ENCODE data around the gene THBS2.

THBS2 gene

DNA sequence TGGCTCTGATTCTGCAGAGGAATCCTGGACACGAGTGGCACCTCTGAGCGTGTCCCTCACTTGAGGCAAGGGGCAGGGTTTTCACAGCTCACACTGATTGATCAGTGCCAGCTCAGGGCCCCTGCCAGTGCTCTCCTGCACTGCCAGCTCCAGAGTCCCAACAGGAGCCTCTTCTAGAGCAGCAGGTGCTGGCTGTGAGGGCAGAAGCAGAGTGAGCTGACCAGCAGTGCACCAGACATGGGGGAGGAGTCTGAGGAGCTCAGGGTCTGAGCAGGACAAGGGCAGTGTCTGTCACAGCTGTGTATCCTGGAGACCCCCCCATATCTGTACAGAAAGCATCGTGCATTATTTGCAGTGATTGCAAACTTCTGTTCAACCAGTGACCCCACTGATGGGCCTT, 31.5 kb upstream of the THBS2 start:
- Histone ChIP-seq H2BK15ac (ENCODE audit: low read depth, poor library complexity, severe bottlenecking) (no peak overlapping the region), H2BK120ac (ENCODE audit: low read depth, low read length) (no peak overlapping the region), H3K27me3 (ENCODE audit: control insufficient read depth in 1 of 2, insufficient read depth in 1 of 2, low read length in 2 of 2) (no peaks in the 10 kb centered on the region), H3K23ac (ENCODE audit: low read length in 2 of 2) (peak overlapping the region in 1 of 2 experiments; percentile 51), H3K4ac (ENCODE audit: low read depth in 1 of 2, low read length in 2 of 2) (no peak overlapping the region), H3K4me3 (ENCODE audit: insufficient read depth in 1 of 2, low read depth in 1 of 2, low read length in 2 of 2) (no peak overlapping the region), H4K8ac (ENCODE audit: low read length) (no peak overlapping the region), H3K18ac (ENCODE audit: low read depth in 1 of 2, low read length in 2 of 2) (no peak overlapping the region), H3K4me1 (ENCODE audit: control insufficient read depth, insufficient read depth, low read depth, low read length) (peaks cover 11% of the 10 kb centered on the region), H3K14ac (ENCODE audit: low read length in 2 of 2) (no peak overlapping the region), H2AK5ac (ENCODE audit: low read length, severe bottlenecking) (no peak overlapping the region), H3K79me1 (replicated peaks; ENCODE audit: low read length, poor library complexity, severe bottlenecking) (no peaks in the 10 kb centered on the region), H2AFZ (ENCODE audit: low read depth, low read length) (no peak overlapping the region), H3K36me3 (ENCODE audit: control insufficient read depth in 1 of 2, insufficient read depth in 2 of 2, low read depth in 1 of 2, low read length in 2 of 2) (no peaks in the 10 kb centered on the region), H4K91ac (ENCODE audit: low read length) (no peak overlapping the region), H3K27ac (ENCODE audit: low read length, poor library complexity, severe bottlenecking) (no peak overlapping the region), H3K9ac (ENCODE audit: low read length) (no peak overlapping the region), H2BK12ac (ENCODE audit: low read length in 2 of 2) (no peak overlapping the region), H3K4me2 (ENCODE audit: low read length, poor library complexity, severe bottlenecking) (no peak overlapping the region), H2BK5ac (ENCODE audit: low read depth, low read length, poor library complexity, severe bottlenecking) (no peak overlapping the region), H3K9me3 (ENCODE audit: control insufficient read depth, low read length) (no peaks in the 10 kb centered on the region)
- WGBS = 83% methylated on average over 3 of the region's 3 CpGs
- DNase-seq = no peak

GRCh38 chr6:169283924-169284323, 30.3 kb upstream of the THBS2 start:
- no peak overlapping the region for H3K4me3 ChIP-seq (ENCODE audit: insufficient read depth in 1 of 2, low read depth in 1 of 2, low read length in 2 of 2)
- no peak overlapping the region for H2AFZ ChIP-seq (ENCODE audit: low read depth, low read length)
- H3K4me1 ChIP-seq (ENCODE audit: control insufficient read depth, insufficient read depth, low read depth, low read length) = peaks cover 6% of the 10 kb centered on the region
- H2BK120ac ChIP-seq (ENCODE audit: low read depth, low read length) = no peak overlapping the region
- no peaks in the 10 kb centered on the region for H3K36me3 ChIP-seq (ENCODE audit: control insufficient read depth in 1 of 2, insufficient read depth in 2 of 2, low read depth in 1 of 2, low read length in 2 of 2)
- H3K79me1 ChIP-seq (replicated peaks; ENCODE audit: low read length, poor library complexity, severe bottlenecking) = no peaks in the 10 kb centered on the region
- H3K4ac ChIP-seq (ENCODE audit: low read depth in 1 of 2, low read length in 2 of 2) = no peak overlapping the region
- H2BK15ac ChIP-seq (ENCODE audit: low read depth, poor library complexity, severe bottlenecking) = no peak overlapping the region
- no peaks in the 10 kb centered on the region for H3K9me3 ChIP-seq (ENCODE audit: control insufficient read depth, low read length)
- no peak overlapping the region for H3K27ac ChIP-seq (ENCODE audit: low read length, poor library complexity, severe bottlenecking)
- H2BK12ac ChIP-seq (ENCODE audit: low read length in 2 of 2) = no peak overlapping the region
- no peak overlapping the region for H3K23ac ChIP-seq (ENCODE audit: low read length in 2 of 2)
- no peak overlapping the region for H2BK5ac ChIP-seq (ENCODE audit: low read depth, low read length, poor library complexity, severe bottlenecking)
- no peak overlapping the region for H2AK5ac ChIP-seq (ENCODE audit: low read length, severe bottlenecking)
- no peak overlapping the region for H3K4me2 ChIP-seq (ENCODE audit: low read length, poor library complexity, severe bottlenecking)
- H4K91ac ChIP-seq (ENCODE audit: low read length) = no peak overlapping the region
- DNase-seq = no peak
- H3K9ac ChIP-seq (ENCODE audit: low read length) = no peak overlapping the region
- H3K27me3 ChIP-seq (ENCODE audit: control insufficient read depth in 1 of 2, insufficient read depth in 1 of 2, low read length in 2 of 2) = no peaks in the 10 kb centered on the region
- H3K18ac ChIP-seq (ENCODE audit: low read depth in 1 of 2, low read length in 2 of 2) = no peak overlapping the region
- WGBS = 80% methylated on average over 1 of the region's 1 CpG
- H3K14ac ChIP-seq (ENCODE audit: low read length in 2 of 2) = no peak overlapping the region
- H4K8ac ChIP-seq (ENCODE audit: low read length) = no peak overlapping the region

DNA sequence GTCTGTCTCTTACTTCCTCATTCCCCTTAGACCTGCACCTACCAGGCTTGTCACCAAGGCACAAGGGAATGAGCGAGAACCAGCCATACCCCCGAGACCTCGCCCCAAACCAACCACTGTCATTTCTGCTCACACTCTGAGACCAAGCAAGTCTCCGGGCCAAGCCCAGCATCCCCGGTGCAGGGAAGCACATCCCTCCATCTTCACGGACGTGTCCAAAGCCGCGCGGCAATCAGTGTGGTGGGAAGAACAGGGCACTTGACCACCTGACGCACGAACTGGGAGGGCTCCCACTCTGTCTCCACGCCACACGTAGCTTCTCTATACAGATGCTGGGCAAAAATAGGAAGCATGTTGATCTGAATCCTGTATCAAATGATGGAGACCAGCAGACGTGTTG, 28.4 kb upstream of the THBS2 start:
- Histone ChIP-seq H3K18ac (ENCODE audit: low read depth in 1 of 2, low read length in 2 of 2) (no peak overlapping the region), H3K4ac (ENCODE audit: low read depth in 1 of 2, low read length in 2 of 2) (no peak overlapping the region), H3K4me1 (ENCODE audit: control insufficient read depth, insufficient read depth, low read depth, low read length) (peaks cover 2% of the 10 kb centered on the region), H3K14ac (ENCODE audit: low read length in 2 of 2) (no peak overlapping the region), H3K9me3 (ENCODE audit: control insufficient read depth, low read length) (no peaks in the 10 kb centered on the region), H3K23ac (ENCODE audit: low read length in 2 of 2) (no peak overlapping the region), H3K9ac (ENCODE audit: low read length) (no peak overlapping the region), H2BK120ac (ENCODE audit: low read depth, low read length) (no peak overlapping the region), H3K4me3 (ENCODE audit: insufficient read depth in 1 of 2, low read depth in 1 of 2, low read length in 2 of 2) (no peak overlapping the region), H2AFZ (ENCODE audit: low read depth, low read length) (no peak overlapping the region), H2BK5ac (ENCODE audit: low read depth, low read length, poor library complexity, severe bottlenecking) (no peak overlapping the region), H3K27ac (ENCODE audit: low read length, poor library complexity, severe bottlenecking) (no peak overlapping the region), H3K4me2 (ENCODE audit: low read length, poor library complexity, severe bottlenecking) (no peak overlapping the region), H3K36me3 (ENCODE audit: control insufficient read depth in 1 of 2, insufficient read depth in 2 of 2, low read depth in 1 of 2, low read length in 2 of 2) (no peaks in the 10 kb centered on the region), H4K8ac (ENCODE audit: low read length) (no peak overlapping the region), H2BK15ac (ENCODE audit: low read depth, poor library complexity, severe bottlenecking) (no peak overlapping the region), H2AK5ac (ENCODE audit: low read length, severe bottlenecking) (no peak overlapping the region), H2BK12ac (ENCODE audit: low read length in 2 of 2) (no peak overlapping the region), H4K91ac (ENCODE audit: low read length) (no peak overlapping the region), H3K79me1 (replicated peaks; ENCODE audit: low read length, poor library complexity, severe bottlenecking) (no peaks in the 10 kb centered on the region), H3K27me3 (ENCODE audit: control insufficient read depth in 1 of 2, insufficient read depth in 1 of 2, low read length in 2 of 2) (no peaks in the 10 kb centered on the region)
- no peak for DNase-seq
- 92% methylated on average over 15 of the region's 15 CpGs for WGBS

GRCh38 chr6:169277619-169278018, 24.0 kb upstream of the THBS2 start:
- H3K14ac ChIP-seq (ENCODE audit: low read length in 2 of 2) = no peak overlapping the region
- H3K36me3 ChIP-seq (ENCODE audit: control insufficient read depth in 1 of 2, insufficient read depth in 2 of 2, low read depth in 1 of 2, low read length in 2 of 2) = no peaks in the 10 kb centered on the region
- no peak overlapping the region for H3K4me2 ChIP-seq (ENCODE audit: low read length, poor library complexity, severe bottlenecking)
- no peaks in the 10 kb centered on the region for H3K27me3 ChIP-seq (ENCODE audit: control insufficient read depth in 1 of 2, insufficient read depth in 1 of 2, low read length in 2 of 2)
- H4K8ac ChIP-seq (ENCODE audit: low read length) = no peak overlapping the region
- no peak overlapping the region for H3K23ac ChIP-seq (ENCODE audit: low read length in 2 of 2)
- no peak overlapping the region for H2BK15ac ChIP-seq (ENCODE audit: low read depth, poor library complexity, severe bottlenecking)
- H3K9ac ChIP-seq (ENCODE audit: low read length) = peak overlapping the region; percentile 79
- no peak overlapping the region for H2AFZ ChIP-seq (ENCODE audit: low read depth, low read length)
- H3K27ac ChIP-seq (ENCODE audit: low read length, poor library complexity, severe bottlenecking) = no peak overlapping the region
- no peaks in the 10 kb centered on the region for H3K9me3 ChIP-seq (ENCODE audit: control insufficient read depth, low read length)
- no peaks in the 10 kb centered on the region for H3K4me1 ChIP-seq (ENCODE audit: control insufficient read depth, insufficient read depth, low read depth, low read length)
- no peak overlapping the region for H3K18ac ChIP-seq (ENCODE audit: low read depth in 1 of 2, low read length in 2 of 2)
- H2BK5ac ChIP-seq (ENCODE audit: low read depth, low read length, poor library complexity, severe bottlenecking) = no peak overlapping the region
- DNase-seq = no peak
- H3K79me1 ChIP-seq (replicated peaks; ENCODE audit: low read length, poor library complexity, severe bottlenecking) = no peaks in the 10 kb centered on the region
- H2BK12ac ChIP-seq (ENCODE audit: low read length in 2 of 2) = no peak overlapping the region
- H4K91ac ChIP-seq (ENCODE audit: low read length) = no peak overlapping the region
- H3K4ac ChIP-seq (ENCODE audit: low read depth in 1 of 2, low read length in 2 of 2) = no peak overlapping the region
- H2BK120ac ChIP-seq (ENCODE audit: low read depth, low read length) = no peak overlapping the region
- peak overlapping the region in 1 of 2 experiments; percentile 66 for H3K4me3 ChIP-seq (ENCODE audit: insufficient read depth in 1 of 2, low read depth in 1 of 2, low read length in 2 of 2)
- H2AK5ac ChIP-seq (ENCODE audit: low read length, severe bottlenecking) = no peak overlapping the region
